Lung (tissue), 12 donors: ENCODE measurements around the gene ADGRA1. TPM values are rescaled to one million over a fixed set of nuclear protein-coding genes. Genes with fewer than 3 reads are reported as not detected.

Source experiments
- ATAC-seq: fragments of 200-7000 bp; cut with Tn5 transposase; one replicate; pipeline ENCODE4 v1.9.1; 2020; ENCODE audit warnings: moderate number of reproducible peaks; ENCODE audit not compliant: insufficient read depth, low FRiP score
- DNase-seq, 3 donors: peaks; one replicate each; pipeline ENCODE4 v3.0.0-alpha.2; 2013 to 2017
- H3K27ac ChIP-seq, 2 donors: one replicate each; pipeline ENCODE4 v1.5.1; 2013; ENCODE audit warnings: mild to moderate bottlenecking in 2 of 2, moderate library complexity in 2 of 2, control low read depth in 1 of 2, inconsistent platforms in 1 of 2, low read depth in 1 of 2, low read length in 1 of 2
- H3K27me3 ChIP-seq, 3 donors: one replicate each; pipeline ENCODE4 v1.5.1; 2013; ENCODE audit warnings: low read length in 2 of 3; ENCODE audit not compliant: control insufficient read depth in 3 of 3, insufficient read depth in 3 of 3
- H3K36me3 ChIP-seq, 4 donors: one replicate each; pipeline ENCODE4 v1.5.1; 2013; ENCODE audit warnings: low read length in 4 of 4, mild to moderate bottlenecking in 1 of 4, moderate library complexity in 1 of 4; ENCODE audit not compliant: control insufficient read depth in 4 of 4, insufficient read depth in 4 of 4
- H3K4me1 ChIP-seq, 5 donors: one replicate each; pipeline ENCODE4 v1.5.1; 2013; ENCODE audit warnings: low read length in 5 of 5, mild to moderate bottlenecking in 2 of 5, moderate library complexity in 1 of 5; ENCODE audit not compliant: control insufficient read depth in 5 of 5, insufficient read depth in 5 of 5
- H3K4me3 ChIP-seq: one replicate; pipeline ENCODE4 v1.5.1; 2013; ENCODE audit warnings: mild to moderate bottlenecking, control low read depth, moderate library complexity
- H3K9ac ChIP-seq, 2 donors: one replicate each; pipeline ENCODE4 v1.5.1; 2013; ENCODE audit warnings: low read length in 2 of 2, control low read depth in 1 of 2; ENCODE audit not compliant: insufficient read depth in 1 of 2
- H3K9me3 ChIP-seq, 4 donors: one replicate each; pipeline ENCODE4 v1.5.1; 2013; ENCODE audit warnings: low read length in 3 of 4, mild to moderate bottlenecking in 1 of 4, moderate library complexity in 1 of 4; ENCODE audit not compliant: control insufficient read depth in 4 of 4, insufficient read depth in 3 of 4
- CTCF ChIP-seq: IDR thresholded peaks from 2 replicates; pipeline ENCODE4 v1.5.1; 2012; ENCODE audit warnings: mild to moderate bottlenecking; ENCODE audit errors: control extremely low read depth, extremely low read depth
- WGBS, 2 donors: extraction: QIAGEN DNeasy Blood & Tissue Kit; methylation state at CpG; one replicate each; pipeline ENCODE4 v1.1.7; 2013; 5-methylcytosine and 5-hydroxymethylcytosine counted together
- polyA plus RNA-seq, 2 donors: library from polyadenylated mRNA; stranded (reverse); fragments of 200-250 nt; gene quantifications; one replicate each; pipeline ENCODE4 v1.2.1, GENCODE V29; 2013
- total RNA-seq, 2 donors: library from RNA; depleted of rRNA in 1 of 2; stranded (reverse); fragments of >200 nt in 1 of 2; gene quantifications; one replicate each; pipeline ENCODE4 v1.2.1, GENCODE V29; 2014 to 2021
- donor health status: control.
- donor health status: control.
- donor health status: Bipolar disorder and iron deficiency.
- donor health status: healthy.
- donor health status: DM: yes; HTN: yes; CAD: no.

The ADGRA1 gene
- total and polyA plus RNA-seq, 4 donors: 0.05 to 1.3 (median 0.20) TPM

GRCh38 chr10:133059571-133059970 is 28.2 kb upstream of the ADGRA1 start:
- Histone ChIP-seq H3K27me3 (no peaks in the 10 kb centered on the region), H3K36me3 (no peaks in the 10 kb centered on the region), H3K9me3 (peaks cover 0 to 4% (median 0%) of the 10 kb centered on the region in 4 donors), H3K4me1 (peaks cover 0 to 4% (median 0%) of the 10 kb centered on the region in 5 donors), H3K27ac (no peak overlapping the region), H3K9ac (no peak overlapping the region), H3K4me3 (no peak overlapping the region)
- TF ChIP-seq CTCF: no peak
- DNase-seq (no peak), ATAC-seq (no peak)
- 76 to 88% methylated on average over 9 of the region's 9 CpGs for WGBS, 2 donors

GRCh38 chr10:133060022-133060421 is 27.7 kb upstream of the ADGRA1 start:
- DNase-seq: no peak

GRCh38 chr10:133060466-133060865 is 27.3 kb upstream of the ADGRA1 start:
- H3K4me1 ChIP-seq: peaks cover 0 to 4% (median 0%) of the 10 kb centered on the region in 5 donors
- TF ChIP-seq CTCF: no peak
- no peak overlapping the region for H3K4me3 ChIP-seq
- ATAC-seq: no peak
- peaks cover 0 to 4% (median 0%) of the 10 kb centered on the region in 4 donors for H3K9me3 ChIP-seq
- no peaks in the 10 kb centered on the region for H3K27me3 ChIP-seq
- no peak overlapping the region for H3K27ac ChIP-seq
- no peaks in the 10 kb centered on the region for H3K36me3 ChIP-seq
- no peak overlapping the region for H3K9ac ChIP-seq
- WGBS, 2 donors: 78 to 87% methylated on average over 14 to 17 of the region's 17 CpGs
- no peak for DNase-seq

More at GRCh38 chr10:133060022-133060421, 27.7 kb upstream of the ADGRA1 start:
- no peak for TF ChIP-seq CTCF
- H3K27me3 ChIP-seq: no peaks in the 10 kb centered on the region
- peaks cover 0 to 4% (median 0%) of the 10 kb centered on the region in 5 donors for H3K4me1 ChIP-seq
- peaks cover 0 to 4% (median 0%) of the 10 kb centered on the region in 4 donors for H3K9me3 ChIP-seq
- H3K36me3 ChIP-seq: no peaks in the 10 kb centered on the region
- H3K27ac ChIP-seq: no peak overlapping the region
- WGBS, 2 donors: 75 to 91% methylated on average over 18 of the region's 18 CpGs
- ATAC-seq: no peak
- H3K4me3 ChIP-seq: no peak overlapping the region
- H3K9ac ChIP-seq: no peak overlapping the region

- Histone ChIP-seq H3K27me3 (no peaks in the 10 kb centered on the region), H3K4me3 (no peak overlapping the region), H3K4me1 (peaks cover 0 to 4% (median 0%) of the 10 kb centered on the region in 5 donors), H3K27ac (no peak overlapping the region), H3K9ac (no peak overlapping the region), H3K9me3 (peaks cover 0 to 4% (median 0%) of the 10 kb centered on the region in 4 donors), H3K36me3 (no peaks in the 10 kb centered on the region)
- no peak for ATAC-seq
- no peak for DNase-seq
- 80 to 84% methylated on average over 12 of the region's 12 CpGs for WGBS, 2 donors
- no peak for TF ChIP-seq CTCF
Observed at GRCh38 chr10:133060881-133061280, 26.8 kb upstream of the ADGRA1 start.
